GM18505 (cell line): ENCODE results near the gene RNF4.

ENCODE experiments used
- ATAC-seq: cut with Tn5 transposase; IDR thresholded peaks from one replicate; pipeline ENCODE4 v1.9.1; 2021; ENCODE audit not compliant: unreplicated experiment
- POLR2A ChIP-seq: IDR thresholded peaks from 4 replicates; pipeline ENCODE4 v1.6.1; 2011; ENCODE audit warnings: borderline replicate concordance; ENCODE audit not compliant: insufficient read depth, insufficient read length; ENCODE audit errors: extremely low read depth

The RNF4 gene

DNA sequence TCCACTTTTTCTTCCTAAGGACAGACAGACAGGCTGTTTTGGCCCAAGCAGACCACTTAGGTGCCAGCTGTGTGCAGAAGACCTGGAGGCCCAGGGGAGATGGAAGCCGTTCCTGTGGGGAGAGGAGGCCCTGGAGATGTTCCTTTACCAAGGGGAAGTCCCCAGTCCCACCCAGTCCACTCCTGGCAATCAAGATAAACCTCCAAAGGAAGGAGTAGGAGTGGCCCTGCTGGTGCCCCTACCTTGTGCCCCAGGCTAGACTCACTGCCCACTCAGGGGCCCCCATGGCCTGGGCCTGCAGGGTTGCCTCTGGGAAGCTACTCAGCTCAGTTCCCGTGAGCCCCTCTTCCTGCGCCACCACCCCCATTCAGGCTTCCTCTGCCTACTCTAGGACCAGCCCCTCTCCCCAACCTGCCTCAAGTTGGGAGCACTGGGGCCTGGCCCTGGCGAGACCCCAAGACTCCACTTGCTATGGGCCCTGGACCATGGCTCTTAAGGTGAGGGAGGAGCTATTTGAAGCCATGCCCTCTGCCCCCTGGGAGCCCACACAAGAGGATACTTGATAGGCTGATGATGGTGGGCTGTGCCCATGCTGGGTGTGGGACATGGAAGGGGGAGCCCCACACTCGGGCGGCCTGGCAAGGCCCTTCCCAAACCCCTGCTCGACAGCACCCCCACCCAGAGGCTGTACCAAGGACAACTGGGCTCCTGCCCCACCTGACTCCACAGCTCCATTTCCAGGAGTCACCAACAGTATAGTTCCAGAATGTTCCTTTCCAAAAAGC is 24.8 kb upstream of the RNF4 start:
- ATAC-seq = no peak
- TF ChIP-seq POLR2A = no peak

DNA sequence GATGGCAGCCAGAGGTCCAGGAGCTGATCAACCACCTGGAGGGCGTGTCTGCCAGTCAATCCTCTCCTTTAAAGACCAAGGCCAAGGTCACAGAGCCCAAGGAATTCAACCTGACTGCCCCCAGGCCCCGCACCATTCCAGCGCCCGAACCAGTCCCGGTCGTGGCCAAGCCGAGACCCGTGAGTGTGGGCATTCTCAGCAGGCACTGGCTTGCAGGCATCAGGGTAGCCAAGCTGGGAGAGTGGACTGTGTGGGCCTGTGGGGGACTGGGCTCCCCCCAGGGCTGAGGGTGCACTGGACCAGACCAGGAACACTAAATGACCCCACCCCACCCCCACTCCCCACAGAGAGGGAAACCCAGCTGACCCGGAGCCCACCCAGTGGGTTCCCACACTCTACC is 23.8 kb upstream of the RNF4 start:
- no peak for TF ChIP-seq POLR2A
- ATAC-seq = no peak

DNA sequence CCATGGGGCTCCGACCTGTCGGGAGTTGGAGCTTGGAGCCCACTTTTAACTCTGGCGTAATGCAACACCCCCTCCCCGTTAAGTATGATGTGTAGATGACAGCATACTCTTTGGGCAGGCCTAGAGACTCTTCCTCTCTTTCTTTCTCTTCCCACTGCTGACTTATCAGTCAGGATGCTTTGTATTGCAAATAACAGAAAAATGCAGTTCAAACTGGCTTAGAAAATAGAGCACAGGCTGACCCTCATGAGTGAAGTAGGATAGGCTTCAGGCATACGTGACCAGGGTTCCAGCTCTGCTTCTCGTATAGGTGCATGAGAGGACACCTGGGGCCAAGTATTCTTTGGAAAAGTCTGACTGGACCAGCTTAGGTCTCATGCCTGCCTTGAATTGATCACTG is 23.3 kb upstream of the RNF4 start:
- TF ChIP-seq POLR2A = no peak
- no peak for ATAC-seq

DNA sequence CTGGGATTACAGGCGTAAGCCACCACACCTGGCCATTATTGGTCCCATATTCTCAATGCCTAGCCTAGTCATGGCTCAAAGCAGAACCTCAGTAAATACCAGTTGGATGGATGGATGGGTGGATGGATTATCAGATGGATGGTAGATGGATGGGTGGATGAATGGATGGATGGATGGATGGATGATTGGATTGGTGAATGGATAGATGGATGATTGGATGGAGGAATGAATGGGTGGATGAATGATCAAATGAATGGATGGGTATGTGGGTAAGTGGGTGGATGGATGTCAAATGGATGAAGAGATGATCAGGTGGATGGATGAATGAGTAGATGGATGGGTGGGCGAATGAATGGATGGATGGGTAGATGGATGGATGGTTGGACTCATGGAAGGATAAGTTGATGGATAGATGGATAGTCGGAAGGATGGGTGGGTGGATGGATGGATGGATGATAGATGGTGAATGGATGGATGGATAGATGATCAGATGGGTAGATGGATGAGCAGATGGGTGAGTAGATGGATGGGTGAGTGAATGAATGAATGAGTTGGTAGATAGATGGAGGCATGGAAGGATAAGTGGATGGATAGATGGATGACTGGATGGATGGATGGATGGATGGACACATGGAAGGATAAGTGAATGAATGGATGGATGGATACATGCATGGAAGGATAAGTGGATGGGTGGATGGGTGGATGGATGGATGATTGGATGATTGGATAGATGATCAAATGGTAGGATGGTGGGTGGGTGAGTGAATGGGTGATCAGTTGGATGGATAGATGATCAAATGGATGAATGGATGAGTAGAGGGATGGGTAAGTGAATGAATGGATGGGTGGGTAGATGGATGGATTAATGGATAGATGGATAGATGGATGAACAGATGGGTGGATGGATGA is 22.0 kb upstream of the RNF4 start:
- ATAC-seq = no peak

DNA sequence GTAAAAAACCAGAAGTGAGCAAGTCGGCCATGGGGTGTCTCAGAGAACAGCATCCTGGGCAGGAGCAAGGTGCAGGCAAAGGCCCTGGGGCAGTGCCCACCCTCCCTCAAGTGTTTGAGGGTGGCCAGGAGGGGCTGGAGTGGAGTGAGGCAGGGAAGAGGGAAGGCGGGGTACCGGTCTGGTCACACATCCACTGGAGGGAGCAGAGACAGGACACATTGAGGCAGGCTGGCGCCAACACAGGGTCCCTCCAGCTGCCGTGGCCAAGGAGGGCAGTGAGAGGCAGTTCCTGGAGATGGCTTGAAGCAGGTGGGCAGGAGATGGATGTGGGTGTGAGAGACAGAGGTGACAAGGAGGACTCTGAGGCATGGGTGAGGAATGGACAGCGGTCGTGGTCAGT is 20.3 kb upstream of the RNF4 start:
- no peak for ATAC-seq
- TF ChIP-seq POLR2A = no peak

More for the DNA sequence above, 22.0 kb upstream of the RNF4 start:
- no peak for TF ChIP-seq POLR2A

DNA sequence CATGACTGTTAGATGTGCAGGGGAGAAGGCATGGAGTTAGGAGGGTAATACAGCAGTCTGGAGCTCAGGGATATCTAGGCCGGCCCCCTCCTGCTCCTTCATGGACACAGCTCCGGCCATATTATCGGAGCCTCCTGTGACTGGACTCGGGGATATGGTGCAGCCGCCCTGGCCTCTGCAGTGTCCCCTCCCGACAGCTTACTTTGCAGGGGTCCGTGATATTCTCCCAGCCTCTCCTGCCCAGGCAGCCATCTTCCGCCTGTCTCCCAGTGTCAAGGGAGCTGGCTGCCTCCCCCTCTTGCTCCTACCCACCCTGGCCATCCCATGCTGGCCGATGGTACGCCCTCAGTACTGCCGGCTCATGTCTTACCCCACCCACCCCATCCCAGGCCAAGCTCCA is 19.9 kb upstream of the RNF4 start:
- ATAC-seq = no peak
- no peak for TF ChIP-seq POLR2A

DNA sequence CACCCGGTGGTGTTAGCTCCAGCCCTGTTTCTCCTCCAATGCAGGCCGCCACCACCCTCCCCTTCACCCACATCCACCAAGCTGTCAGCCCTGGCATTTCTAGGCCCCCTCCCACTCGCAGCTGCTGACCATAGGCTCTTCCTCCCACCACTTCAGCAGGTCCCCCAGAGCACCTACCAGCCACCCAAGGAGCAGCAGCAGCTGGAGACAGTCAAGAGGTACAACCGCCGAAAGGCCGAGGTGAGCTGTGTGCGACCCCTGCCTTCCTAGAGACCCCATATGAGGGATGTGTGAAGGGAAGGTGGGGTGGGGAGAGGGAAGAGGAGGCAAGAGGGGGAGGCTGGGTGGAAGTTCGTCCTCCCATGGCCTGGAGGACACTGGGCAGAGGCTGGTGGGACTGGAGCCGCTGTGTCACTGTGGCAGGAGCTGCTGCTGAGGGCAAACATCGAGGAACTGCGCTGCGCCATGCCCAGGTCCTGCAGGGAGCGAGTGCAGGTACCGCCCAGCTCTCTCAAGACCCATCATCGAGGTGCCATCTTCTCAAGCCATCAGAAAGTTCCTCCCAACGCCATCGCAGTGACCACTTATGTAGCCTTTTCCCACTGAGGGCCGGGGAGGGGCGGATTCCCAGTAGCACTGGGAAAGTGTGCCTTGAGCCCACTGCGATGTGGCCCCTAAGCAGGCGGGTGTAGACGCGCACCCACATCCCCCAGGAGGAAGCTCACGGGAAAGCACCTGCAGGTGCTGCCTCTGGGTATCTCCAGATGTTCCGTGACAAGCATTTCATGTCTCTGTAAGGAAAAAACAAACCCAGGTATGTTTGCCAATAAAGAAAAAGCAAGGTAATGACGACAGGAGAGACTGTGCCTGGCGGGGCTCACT is 19.2 kb upstream of the RNF4 start:
- TF ChIP-seq POLR2A = no peak
- no peak for ATAC-seq

DNA sequence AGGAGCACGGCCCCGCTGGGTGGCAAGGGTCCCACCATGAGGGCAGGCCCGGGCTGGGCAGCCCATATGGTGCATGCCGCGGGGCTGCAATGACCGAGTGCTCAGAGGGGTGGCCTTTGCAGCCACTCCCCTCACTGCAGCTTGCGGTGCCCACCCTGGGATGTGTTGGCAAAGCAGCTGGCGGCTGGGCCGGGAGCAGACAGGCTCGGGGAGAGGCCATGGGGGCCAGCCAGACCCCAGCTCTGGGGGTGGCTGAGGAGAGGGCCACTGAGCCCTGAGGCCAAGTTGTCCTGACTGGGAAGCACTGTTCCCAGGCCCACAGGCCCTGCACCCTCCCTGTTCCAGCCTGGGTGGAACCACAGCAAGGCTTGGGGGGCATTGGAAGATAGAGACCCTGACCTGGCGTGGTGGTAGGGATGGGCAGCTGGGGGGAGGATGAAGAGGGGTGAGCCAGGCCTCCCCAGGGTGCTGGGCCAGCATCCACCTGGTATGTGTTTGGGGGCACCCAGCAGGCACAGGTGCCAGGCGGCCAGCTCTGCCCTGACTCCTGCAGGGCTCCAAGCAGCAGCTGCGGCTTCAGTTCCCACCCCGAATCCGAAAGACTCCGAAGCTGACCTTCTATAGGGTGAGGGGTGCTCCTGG is 18.4 kb upstream of the RNF4 start:
- no peak for ATAC-seq
- no peak for TF ChIP-seq POLR2A

DNA sequence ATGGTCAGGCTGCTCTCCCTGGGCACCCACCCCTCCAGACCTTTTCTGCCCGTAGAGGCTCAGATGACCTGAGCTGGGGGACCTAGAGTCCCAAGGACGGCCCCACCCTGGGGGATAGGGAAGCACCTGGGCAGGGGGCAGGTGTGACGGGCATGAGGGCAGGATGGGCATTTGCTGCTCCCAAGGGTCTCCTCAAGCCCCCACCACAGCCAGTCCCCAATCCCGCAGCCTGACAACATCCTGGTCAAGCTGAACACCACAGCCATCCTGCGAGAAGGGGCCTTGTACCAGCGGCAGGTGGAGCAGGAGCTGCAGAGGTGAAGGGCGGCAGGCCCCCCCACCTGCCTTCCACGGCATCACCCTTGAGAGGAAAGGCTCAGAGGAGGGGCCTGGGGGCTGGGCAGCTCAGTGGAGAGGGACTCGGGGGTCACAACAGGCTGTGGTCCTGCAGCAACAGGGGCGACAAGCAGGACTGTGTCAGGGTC is 17.8 kb upstream of the RNF4 start:
- ATAC-seq = no peak
- no peak for TF ChIP-seq POLR2A

DNA sequence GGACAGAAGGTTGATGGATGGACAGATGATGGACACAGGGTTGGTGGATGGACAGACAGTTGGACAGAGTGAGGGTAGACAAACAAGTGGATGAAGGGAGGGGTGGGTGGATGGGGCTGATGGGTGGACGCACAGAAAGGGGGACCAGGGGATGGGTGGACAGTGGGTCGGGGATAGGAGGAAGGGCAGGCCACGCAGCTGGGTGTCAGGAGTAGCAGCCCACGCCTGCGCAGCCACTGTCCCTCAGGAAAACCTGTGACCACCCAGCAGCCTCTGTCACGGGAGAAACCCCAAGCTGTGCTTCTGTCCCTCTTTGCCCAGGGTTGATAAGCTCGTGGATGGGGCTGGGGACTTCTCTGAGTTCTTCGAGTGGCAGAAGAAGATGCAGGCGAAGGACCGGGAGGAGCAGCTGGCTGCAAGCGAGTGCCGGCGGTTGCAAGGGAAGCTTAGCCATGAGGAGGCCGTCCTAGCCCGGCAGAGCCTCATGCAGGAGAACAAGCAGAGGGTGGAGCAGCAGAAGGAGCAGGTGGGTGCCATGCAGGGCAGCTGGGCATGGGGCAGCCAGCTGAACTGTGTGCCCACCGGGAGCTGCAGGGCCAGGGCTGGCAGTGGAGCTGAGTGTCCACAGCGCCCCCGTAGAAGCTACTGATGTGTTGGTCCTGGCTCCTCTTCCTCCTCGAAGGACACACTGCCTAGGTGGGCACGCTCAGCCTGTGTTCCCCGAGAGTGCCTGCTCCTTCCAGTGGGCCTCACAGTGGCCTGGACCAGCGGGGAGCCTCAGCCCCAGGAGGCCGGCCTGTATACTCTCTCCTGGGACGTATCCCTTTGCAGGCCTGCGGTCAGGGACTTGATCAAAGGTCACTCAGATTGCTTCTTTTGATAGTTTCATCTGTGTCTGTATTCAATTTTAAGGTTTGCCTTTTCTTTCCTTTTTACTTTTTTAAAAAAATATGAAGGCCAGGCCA is 16.8 kb upstream of the RNF4 start:
- no peak for ATAC-seq
- no peak for TF ChIP-seq POLR2A

DNA sequence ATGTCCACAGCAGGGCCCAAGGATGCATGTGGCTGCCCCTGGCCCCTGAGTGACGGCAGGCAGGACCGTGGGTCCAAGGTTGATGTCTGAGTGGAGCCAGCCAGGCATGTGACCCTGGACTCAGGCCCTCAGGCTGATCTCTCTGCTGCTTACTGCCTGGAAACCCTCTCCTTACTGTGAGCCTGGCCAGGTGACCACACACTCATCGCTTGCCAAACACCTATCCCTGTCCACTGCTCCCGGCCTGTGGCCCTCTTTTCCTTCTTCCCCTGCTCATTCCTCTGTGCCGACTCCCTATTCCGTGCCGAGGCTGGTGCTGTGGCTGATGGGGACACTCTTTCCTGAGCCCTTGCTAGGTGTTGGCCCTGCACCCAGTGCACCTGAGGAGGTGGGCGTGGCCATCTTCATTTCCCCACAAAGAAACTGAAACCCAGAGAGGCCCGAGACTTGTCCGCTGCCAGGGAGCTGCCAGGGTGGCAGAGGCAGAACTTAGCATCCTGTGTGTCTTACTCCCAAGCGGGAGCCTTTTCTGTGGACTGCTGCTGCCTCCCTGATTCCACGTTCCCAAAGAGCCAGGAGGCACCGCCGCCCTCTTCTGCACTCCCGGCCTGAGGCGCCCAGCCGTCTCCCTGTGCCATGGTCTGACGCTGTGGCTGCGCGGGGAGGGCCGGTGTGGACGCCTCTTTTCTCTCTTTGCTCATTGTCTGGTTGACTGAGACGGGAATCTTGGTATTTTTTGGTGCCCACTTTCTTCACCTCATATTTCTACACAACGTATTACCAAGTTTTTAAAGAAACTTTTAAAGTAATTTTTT is 11.2 kb upstream of the RNF4 start:
- TF ChIP-seq POLR2A = no peak
- ATAC-seq = no peak
